B cell (primary cell): ENCODE measurements around the gene GAB4. TPM values are rescaled to one million over a fixed set of nuclear protein-coding genes. Genes with fewer than 3 reads are reported as not detected.

Source experiments
- ATAC-seq: fragments of 200-7000 bp; cut with Tn5 transposase; one replicate; pipeline ENCODE4 v1.10.0; 2021; ENCODE audit warnings: low read depth, mild to moderate bottlenecking, moderate number of reproducible peaks, moderate library complexity
- CTCF ChIA-PET: fragments of 350-600 bp; sonication (Branson Sonifier 250); formaldehyde crosslinking; loops from one replicate; lab custom pipeline; 2021; ENCODE audit warnings: antibody characterized with exemption, inconsistent platforms; lab: Charles Lee
- POLR2A ChIA-PET: fragments of 350-600 bp; sonication (Branson Sonifier 250); formaldehyde crosslinking; loops from one replicate; lab custom pipeline; 2021; ENCODE audit warnings: antibody characterized with exemption; lab: Charles Lee
- DNase-seq: peaks from one replicate; pipeline ENCODE4 v3.0.0; 2013
- H2AFZ ChIP-seq: 2 replicates; pipeline ENCODE4 v1.6.1; 2012; ENCODE audit warnings: mild to moderate bottlenecking, low read depth, low read length; ENCODE audit not compliant: insufficient read depth, poor library complexity, severe bottlenecking
- H3K27ac ChIP-seq, 2 donors: 1 replicate in 1 of 2; 2 replicates in 1 of 2; pipeline ENCODE4 v1.5.1; 2012 to 2013; ENCODE audit warnings: low read length in 2 of 2, mild to moderate bottlenecking in 2 of 2, moderate library complexity in 1 of 2
- H3K27me3 ChIP-seq, 4 experiments: fragments of 200-600 bp in 1 of 4; sonication (generic) in 1 of 4; replicated peaks in 1 of 4; 1 replicate in 2 of 4; 2 replicates in 2 of 4; pipeline versions ENCODE4 v1.6.1 to v1.7.0; 2013 to 2016; ENCODE audit warnings: low read length in 3 of 4, mild to moderate bottlenecking in 2 of 4, mixed read lengths in 1 of 4, moderate library complexity in 1 of 4; ENCODE audit not compliant: insufficient read depth in 4 of 4, control insufficient read depth in 3 of 4; ENCODE audit errors: control extremely low read depth in 1 of 4
- H3K36me3 ChIP-seq, 2 experiments: replicated peaks in 1 of 2; 1 replicate in 1 of 2; 2 replicates in 1 of 2; pipeline versions ENCODE4 v1.6.1 to v1.7.1; 2013; ENCODE audit warnings: low read length in 1 of 2; ENCODE audit not compliant: insufficient read depth in 2 of 2, control insufficient read depth in 1 of 2; ENCODE audit errors: control extremely low read depth in 1 of 2, extremely low read depth in 1 of 2
- H3K4me1 ChIP-seq, 2 donors: fragments of 200-600 bp in 1 of 2; sonication (generic) in 1 of 2; 1 replicate in 1 of 2; 2 replicates in 1 of 2; pipeline versions ENCODE4 v1.5.1 to v1.6.1; 2013 to 2017; ENCODE audit warnings: low read length in 2 of 2; ENCODE audit not compliant: control insufficient read depth in 2 of 2, insufficient read depth in 2 of 2
- H3K4me2 ChIP-seq: replicated peaks from 2 replicates; pipeline ENCODE3; 2012; ENCODE audit warnings: mild to moderate bottlenecking, low read depth, low read length; ENCODE audit not compliant: poor library complexity, severe bottlenecking
- H3K4me3 ChIP-seq, 5 experiments: fragments of 200-600 bp in 1 of 5; sonication (generic) in 1 of 5; 1 replicate in 3 of 5; 2 replicates in 2 of 5; pipeline versions ENCODE4 v1.5.1 to v1.7.0; 2011 to 2016; ENCODE audit warnings: low read length in 4 of 5, mild to moderate bottlenecking in 4 of 5, low read depth in 2 of 5, control low read depth in 1 of 5, moderate library complexity in 1 of 5; ENCODE audit not compliant: insufficient read depth in 1 of 5; ENCODE audit errors: control extremely low read depth in 1 of 5, extremely low read depth in 1 of 5
- H3K79me2 ChIP-seq: fragments of 200-600 bp; sonication (generic); one replicate; pipeline ENCODE4 v1.6.0; 2016; ENCODE audit warnings: low read length; ENCODE audit not compliant: control insufficient read depth, insufficient read depth
- H3K9ac ChIP-seq: fragments of 200-600 bp; sonication (generic); 2 replicates; pipeline ENCODE4 v1.6.1; 2017; ENCODE audit warnings: mild to moderate bottlenecking, low read length, moderate library complexity
- H3K9me3 ChIP-seq, 3 donors: one replicate each; pipeline versions ENCODE4 v1.6.1 to v1.7.1; 2013; ENCODE audit warnings: low read length in 2 of 3; ENCODE audit not compliant: control insufficient read depth in 2 of 3, insufficient read depth in 1 of 3; ENCODE audit errors: control extremely low read depth in 1 of 3
- H4K20me1 ChIP-seq: 2 replicates; pipeline ENCODE4 v1.6.0; 2012; ENCODE audit warnings: mild to moderate bottlenecking, low read length; ENCODE audit not compliant: insufficient read depth, control insufficient read depth, poor library complexity, severe bottlenecking
- H3K27ac Mint-ChIP-seq: one replicate; pipeline ENCODE4 v1.8.0; 2021; ENCODE audit warnings: mixed read lengths
- H3K27me3 Mint-ChIP-seq: one replicate; pipeline ENCODE4 v1.8.0; 2021; ENCODE audit warnings: mixed read lengths
- H3K4me1 Mint-ChIP-seq: one replicate; pipeline ENCODE4 v1.8.0; 2021; ENCODE audit warnings: mixed read lengths
- H3K4me3 Mint-ChIP-seq: one replicate; pipeline ENCODE4 v1.8.0; 2021; ENCODE audit warnings: mixed read lengths
- H3K9me3 Mint-ChIP-seq: one replicate; pipeline ENCODE4 v1.8.0; 2022; ENCODE audit warnings: mixed read lengths; ENCODE audit not compliant: insufficient read depth
- EZH2 ChIP-seq: IDR thresholded peaks from 2 replicates; pipeline ENCODE4 v1.6.1; 2012; ENCODE audit warnings: borderline replicate concordance, low read depth, mild to moderate bottlenecking, moderate library complexity, low read length; ENCODE audit not compliant: insufficient read depth, poor library complexity, severe bottlenecking
- WGBS: methylation state at CpG from one replicate; pipeline ENCODE4 v1.1.5; 2013; ENCODE audit warnings: missing lambda C conversion rate; ENCODE audit not compliant: insufficient coverage; 5-methylcytosine and 5-hydroxymethylcytosine counted together
- intact Hi-C: fragments of 100-400 bp; cut with micrococcal nuclease; formaldehyde crosslinking; loops from one replicate; pipeline ENCODE4 v1.10.0; 2022
- polyA plus RNA-seq: library from polyadenylated mRNA; depleted of rRNA; stranded (reverse); fragments of >200 nt; gene quantifications from 2 replicates; pipeline ENCODE4 v1.2.3, GENCODE V29; 2012
- total RNA-seq, 2 donors: library from RNA; stranded (reverse); fragments of 120-200 nt in 1 of 2; gene quantifications; 1 replicate in 1 of 2; 2 replicates in 1 of 2; pipeline versions ENCODE4 v1.2.3 to v1.2.4, GENCODE V29; 2013 to 2022
- TF ChIP-seq, protein P1 (sequence below): fragments of 200-600 bp; IDR thresholded peaks from one replicate; pipeline ENCODE4 v1.8.0; 2022; ENCODE audit warnings: antibody characterized with exemption, mild to moderate bottlenecking

GAB4 gene
- total and polyA plus RNA-seq, 2 donors (not counting 1 experiment from before 2014, with no cell fraction given), result not detected

DNA sequence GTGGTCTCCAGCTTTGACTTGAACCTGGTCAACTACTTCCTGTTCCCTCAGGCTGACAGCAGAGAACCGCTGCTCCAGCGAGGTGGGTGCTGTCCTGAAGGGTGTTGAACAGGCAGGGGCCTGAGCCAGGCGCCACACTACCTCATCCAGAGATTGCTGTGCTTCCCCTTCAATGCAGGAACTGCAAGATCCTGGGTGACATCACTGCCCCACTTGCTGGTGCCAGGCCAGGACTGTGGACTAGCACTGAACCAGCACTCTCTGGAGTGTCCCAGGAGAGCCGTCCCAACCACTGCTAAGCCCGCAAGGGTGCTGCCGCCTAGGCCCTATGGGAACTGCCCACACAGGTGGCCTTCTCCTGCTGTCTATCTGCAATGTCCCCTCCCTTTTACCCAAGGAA, 51.7 kb downstream of the GAB4 start:
- TF ChIP-seq EZH2, result no peak
- TF ChIP-seq, protein P1, sequence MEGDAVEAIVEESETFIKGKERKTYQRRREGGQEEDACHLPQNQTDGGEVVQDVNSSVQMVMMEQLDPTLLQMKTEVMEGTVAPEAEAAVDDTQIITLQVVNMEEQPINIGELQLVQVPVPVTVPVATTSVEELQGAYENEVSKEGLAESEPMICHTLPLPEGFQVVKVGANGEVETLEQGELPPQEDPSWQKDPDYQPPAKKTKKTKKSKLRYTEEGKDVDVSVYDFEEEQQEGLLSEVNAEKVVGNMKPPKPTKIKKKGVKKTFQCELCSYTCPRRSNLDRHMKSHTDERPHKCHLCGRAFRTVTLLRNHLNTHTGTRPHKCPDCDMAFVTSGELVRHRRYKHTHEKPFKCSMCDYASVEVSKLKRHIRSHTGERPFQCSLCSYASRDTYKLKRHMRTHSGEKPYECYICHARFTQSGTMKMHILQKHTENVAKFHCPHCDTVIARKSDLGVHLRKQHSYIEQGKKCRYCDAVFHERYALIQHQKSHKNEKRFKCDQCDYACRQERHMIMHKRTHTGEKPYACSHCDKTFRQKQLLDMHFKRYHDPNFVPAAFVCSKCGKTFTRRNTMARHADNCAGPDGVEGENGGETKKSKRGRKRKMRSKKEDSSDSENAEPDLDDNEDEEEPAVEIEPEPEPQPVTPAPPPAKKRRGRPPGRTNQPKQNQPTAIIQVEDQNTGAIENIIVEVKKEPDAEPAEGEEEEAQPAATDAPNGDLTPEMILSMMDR, result no peak
- Histone ChIP-seq H3K9me3 (no peaks in the 10 kb centered on the region), H3K4me1 (no peaks in the 10 kb centered on the region), H3K9ac (no peak overlapping the region), H4K20me1 (no peaks in the 10 kb centered on the region), H3K36me3 (no peaks in the 10 kb centered on the region), H3K79me2 (no peaks in the 10 kb centered on the region), H2AFZ (no peak overlapping the region), H3K27me3 (no peaks in the 10 kb centered on the region), H3K27ac (no peak overlapping the region), H3K4me3 (no peak overlapping the region), H3K4me2 (no peak overlapping the region)
- H3K27me3 Mint-ChIP-seq, result peaks cover 5% of the 10 kb centered on the region
- H3K9me3 Mint-ChIP-seq, result no peaks in the 10 kb centered on the region
- H3K4me1 Mint-ChIP-seq, result no peaks in the 10 kb centered on the region
- WGBS, result 76% methylated on average over 6 of the region's 6 CpGs
- ChIA-PET CTCF (no interaction called here), POLR2A (no interaction called here)
- DNase-seq (no peak), ATAC-seq (no peak)
- H3K4me3 Mint-ChIP-seq, result no peak overlapping the region
- no peak overlapping the region for H3K27ac Mint-ChIP-seq
- intact Hi-C loops, result no loop called here

DNA sequence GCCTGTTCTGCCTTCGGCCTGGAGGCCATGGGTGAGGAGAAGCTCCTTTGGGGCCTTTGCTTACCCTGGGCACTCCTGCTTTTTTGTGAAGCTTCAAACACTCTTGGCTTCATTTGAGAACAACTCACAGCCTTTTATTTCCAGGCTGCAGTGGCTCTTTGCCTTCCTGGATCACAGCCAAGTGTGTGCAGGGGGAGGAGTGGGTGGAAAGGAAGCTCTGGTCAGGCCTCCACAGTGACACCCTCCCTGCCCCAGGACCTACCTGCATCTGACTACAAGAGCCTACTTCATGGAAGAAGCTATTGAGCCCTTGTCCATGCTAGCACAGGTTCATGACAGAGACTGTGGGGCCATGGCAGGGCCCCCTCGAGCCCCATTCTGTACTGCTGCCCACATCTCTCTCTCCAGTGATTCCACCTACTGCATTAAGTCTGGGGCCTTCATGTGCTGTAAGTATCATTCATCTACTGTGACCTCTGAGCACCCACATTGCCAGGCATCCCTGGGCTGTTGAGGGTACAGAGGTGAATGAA, 52.3 kb downstream of the GAB4 start:
- no peak overlapping the region for H3K27ac Mint-ChIP-seq
- intact Hi-C loops, result no loop called here
- H3K9ac ChIP-seq, result no peak overlapping the region
- DNase-seq (no peak), ATAC-seq (no peak)
- no peaks in the 10 kb centered on the region for H3K4me1 ChIP-seq
- no peak overlapping the region for H3K4me2 ChIP-seq
- H4K20me1 ChIP-seq, result no peaks in the 10 kb centered on the region
- H2AFZ ChIP-seq, result no peak overlapping the region
- no peaks in the 10 kb centered on the region for H3K4me1 Mint-ChIP-seq
- H3K9me3 Mint-ChIP-seq, result no peaks in the 10 kb centered on the region
- no peaks in the 10 kb centered on the region for H3K27me3 ChIP-seq
- no peaks in the 10 kb centered on the region for H3K79me2 ChIP-seq
- H3K36me3 ChIP-seq, result no peaks in the 10 kb centered on the region
- no peak overlapping the region for H3K27ac ChIP-seq
- TF ChIP-seq EZH2, result no peak
- TF ChIP-seq, protein P1, result no peak
- no peaks in the 10 kb centered on the region for H3K9me3 ChIP-seq
- ChIA-PET POLR2A (no interaction called here), CTCF (no interaction called here)
- WGBS, result 54% methylated on average over 2 of the region's 2 CpGs
- H3K4me3 Mint-ChIP-seq, result no peak overlapping the region
- H3K27me3 Mint-ChIP-seq, result peaks cover 5% of the 10 kb centered on the region
- no peak overlapping the region for H3K4me3 ChIP-seq
